ENCODE data around the gene MXD3. TPM values are rescaled to one million over a fixed set of nuclear protein-coding genes. Genes with fewer than 3 reads are reported as not detected.

Gene MXD3
- total and polyA plus RNA-seq, 2 donors (not counting 1 experiment from before 2014, with no cell fraction given): 1.8 to 6.6 TPM

DNA sequence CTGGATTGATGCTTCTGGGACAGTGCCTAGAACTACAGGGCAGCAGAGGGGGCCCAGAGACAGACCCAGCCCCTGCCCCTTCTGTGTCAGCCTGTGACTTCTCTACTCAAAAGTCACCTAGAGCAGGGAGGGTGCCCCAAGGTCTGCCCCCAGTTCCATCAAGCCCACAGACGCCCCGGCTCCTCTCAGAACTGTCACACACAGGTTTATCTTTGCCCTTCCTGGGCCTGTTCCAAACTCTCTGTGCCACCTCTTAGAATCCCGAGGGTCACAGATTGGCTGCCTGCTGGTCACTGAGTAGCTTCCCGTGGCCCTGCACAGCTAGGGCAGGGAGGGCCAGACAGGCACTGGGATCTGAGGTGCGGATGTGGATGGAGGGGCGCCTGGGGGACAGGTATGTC lies 47.8 kb upstream of the MXD3 start:
- H3K9me3 ChIP-seq (ENCODE audit: control insufficient read depth, insufficient read depth, low read depth, low read length): no peaks in the 10 kb centered on the region
- H3K4me3 ChIP-seq (replicated peaks in 1 of 4; ENCODE audit: control extremely low read depth in 1 of 4, insufficient read depth in 1 of 4, low read depth in 3 of 4, low read length in 4 of 4): no peak overlapping the region
- H4K20me1 ChIP-seq (ENCODE audit: control insufficient read depth, extremely low read depth, insufficient read depth, low read length): no peaks in the 10 kb centered on the region
- H2AFZ ChIP-seq (ENCODE audit: low read length): no peak overlapping the region
- no peak overlapping the region for H3K4me2 ChIP-seq (ENCODE audit: extremely low read depth, insufficient read depth, low read length)
- no peak for DNase-seq (ENCODE audit: low read depth in 2 of 2)
- TF ChIP-seq, protein P1, sequence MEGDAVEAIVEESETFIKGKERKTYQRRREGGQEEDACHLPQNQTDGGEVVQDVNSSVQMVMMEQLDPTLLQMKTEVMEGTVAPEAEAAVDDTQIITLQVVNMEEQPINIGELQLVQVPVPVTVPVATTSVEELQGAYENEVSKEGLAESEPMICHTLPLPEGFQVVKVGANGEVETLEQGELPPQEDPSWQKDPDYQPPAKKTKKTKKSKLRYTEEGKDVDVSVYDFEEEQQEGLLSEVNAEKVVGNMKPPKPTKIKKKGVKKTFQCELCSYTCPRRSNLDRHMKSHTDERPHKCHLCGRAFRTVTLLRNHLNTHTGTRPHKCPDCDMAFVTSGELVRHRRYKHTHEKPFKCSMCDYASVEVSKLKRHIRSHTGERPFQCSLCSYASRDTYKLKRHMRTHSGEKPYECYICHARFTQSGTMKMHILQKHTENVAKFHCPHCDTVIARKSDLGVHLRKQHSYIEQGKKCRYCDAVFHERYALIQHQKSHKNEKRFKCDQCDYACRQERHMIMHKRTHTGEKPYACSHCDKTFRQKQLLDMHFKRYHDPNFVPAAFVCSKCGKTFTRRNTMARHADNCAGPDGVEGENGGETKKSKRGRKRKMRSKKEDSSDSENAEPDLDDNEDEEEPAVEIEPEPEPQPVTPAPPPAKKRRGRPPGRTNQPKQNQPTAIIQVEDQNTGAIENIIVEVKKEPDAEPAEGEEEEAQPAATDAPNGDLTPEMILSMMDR (conservative IDR thresholded peaks at IDR 0.05 in 1 of 2, IDR thresholded peaks at IDR 0.05 in 1 of 2; ENCODE audit: low read depth in 1 of 2, low read length in 2 of 2): no peak
- TF ChIP-seq EZH2 (IDR thresholded peaks at IDR 0.05; ENCODE audit: low read length, missing control alignments): no peak
- H3K27me3 ChIP-seq (ENCODE audit: control insufficient read depth, insufficient read depth, low read length): peaks cover 17% of the 10 kb centered on the region
- H3K27ac ChIP-seq (ENCODE audit: insufficient read depth, low read length): no peak overlapping the region
- H3K9ac ChIP-seq (ENCODE audit: insufficient read depth, low read length): no peak overlapping the region
- no peaks in the 10 kb centered on the region for H3K4me1 ChIP-seq (ENCODE audit: control insufficient read depth, extremely low read depth, insufficient read depth, low read length)
- H3K36me3 ChIP-seq (ENCODE audit: control insufficient read depth, insufficient read depth, low read length): no peaks in the 10 kb centered on the region
- no peaks in the 10 kb centered on the region for H3K79me2 ChIP-seq (ENCODE audit: control insufficient read depth, insufficient read depth, low read length)

DNA sequence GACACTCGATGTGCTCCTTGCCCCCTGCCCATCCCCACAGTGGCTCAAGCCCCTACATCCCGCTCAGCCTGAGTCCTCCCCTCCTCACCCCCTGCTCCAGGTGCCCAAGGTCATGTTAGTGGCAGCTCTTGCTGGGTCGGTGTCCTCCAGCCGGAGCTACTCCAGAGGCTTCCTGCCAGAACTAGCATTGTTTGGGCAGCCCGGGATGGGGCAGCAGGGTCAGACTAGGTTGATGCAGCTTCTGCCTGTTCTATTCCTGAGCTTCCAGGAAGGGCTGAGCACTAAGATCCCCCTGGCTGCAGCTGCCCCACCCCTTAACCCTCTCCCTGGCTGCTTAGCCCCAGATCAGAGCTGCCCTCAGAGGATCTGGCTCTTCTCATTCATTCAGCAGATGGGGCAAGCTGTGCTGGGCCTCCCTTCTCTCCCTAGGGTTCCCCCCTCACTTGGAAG lies 46.7 kb upstream of the MXD3 start:
- Histone ChIP-seq H3K9me3 (ENCODE audit: control insufficient read depth, insufficient read depth, low read depth, low read length) (no peaks in the 10 kb centered on the region), H3K9ac (ENCODE audit: insufficient read depth, low read length) (no peak overlapping the region), H4K20me1 (ENCODE audit: control insufficient read depth, extremely low read depth, insufficient read depth, low read length) (no peaks in the 10 kb centered on the region), H3K4me2 (ENCODE audit: extremely low read depth, insufficient read depth, low read length) (no peak overlapping the region), H3K27me3 (ENCODE audit: control insufficient read depth, insufficient read depth, low read length) (peaks cover 17% of the 10 kb centered on the region), H3K36me3 (ENCODE audit: control insufficient read depth, insufficient read depth, low read length) (no peaks in the 10 kb centered on the region), H3K4me1 (ENCODE audit: control insufficient read depth, extremely low read depth, insufficient read depth, low read length) (no peaks in the 10 kb centered on the region), H2AFZ (ENCODE audit: low read length) (no peak overlapping the region), H3K4me3 (replicated peaks in 1 of 4; ENCODE audit: control extremely low read depth in 1 of 4, insufficient read depth in 1 of 4, low read depth in 3 of 4, low read length in 4 of 4) (no peak overlapping the region), H3K27ac (ENCODE audit: insufficient read depth, low read length) (no peak overlapping the region), H3K79me2 (ENCODE audit: control insufficient read depth, insufficient read depth, low read length) (no peaks in the 10 kb centered on the region)
- no peak for DNase-seq (ENCODE audit: low read depth in 2 of 2)
- TF ChIP-seq, protein P1 (conservative IDR thresholded peaks at IDR 0.05 in 1 of 2, IDR thresholded peaks at IDR 0.05 in 1 of 2; ENCODE audit: low read depth in 1 of 2, low read length in 2 of 2): no peak
- no peak for TF ChIP-seq EZH2 (IDR thresholded peaks at IDR 0.05; ENCODE audit: low read length, missing control alignments)

DNA sequence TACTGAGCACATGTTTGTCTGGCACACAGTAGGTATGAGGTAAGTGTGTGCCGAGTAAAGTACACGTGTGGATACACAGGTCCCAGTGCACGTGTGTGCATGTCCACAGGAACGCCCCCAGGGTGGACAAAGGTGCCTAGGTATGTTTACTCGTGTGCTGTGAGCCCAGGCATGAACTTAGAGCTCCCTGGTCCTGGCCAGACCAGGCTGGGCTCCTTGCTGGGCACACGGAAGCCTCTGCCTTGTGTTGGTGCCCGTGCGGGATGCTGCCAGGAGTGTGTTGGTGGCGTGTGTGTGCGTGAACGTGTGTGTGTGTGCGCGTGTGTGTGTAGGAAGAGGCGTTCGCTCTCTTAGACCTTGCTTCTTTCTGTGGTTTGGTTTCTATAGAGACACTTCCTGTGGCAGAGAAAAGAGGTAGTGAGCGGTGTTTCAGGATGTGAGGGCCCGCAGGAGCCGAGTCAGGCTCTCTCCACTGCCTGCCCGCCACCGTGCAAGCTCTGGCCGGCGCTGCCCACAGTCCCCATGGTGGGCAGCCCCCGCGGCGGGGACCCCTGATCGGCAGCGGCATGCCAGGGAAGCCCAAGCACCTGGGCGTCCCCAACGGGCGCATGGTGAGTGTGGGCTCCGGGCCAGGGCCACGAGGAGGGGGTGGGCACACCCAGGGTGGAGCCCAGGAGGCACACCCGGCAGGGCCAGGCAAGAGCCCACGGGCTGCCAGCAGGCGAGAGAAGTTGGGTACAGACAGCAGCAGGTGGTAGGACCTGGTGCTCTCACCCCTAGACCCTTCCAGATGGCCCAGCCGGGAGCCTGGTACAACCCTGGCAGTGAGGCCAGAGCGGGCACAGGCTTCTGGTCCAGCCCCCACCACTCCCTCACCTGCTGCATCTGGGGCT lies 46.0 kb upstream of the MXD3 start, which contains the start of gene RGS14:
Gene RGS14, plus strand, starts transcription at position 466 of the 893 bp plus-strand sequence. Its CDS starts 101 bp downstream, at position 567.
- H2AFZ ChIP-seq (ENCODE audit: low read length): no peak within 1 kb of the TSS
- no peaks in the 10 kb centered on the region for H3K9me3 ChIP-seq (ENCODE audit: control insufficient read depth, insufficient read depth, low read depth, low read length)
- H3K4me2 ChIP-seq (ENCODE audit: extremely low read depth, insufficient read depth, low read length): no peak within 1 kb of the TSS
- no peak within 1 kb of the TSS for H3K27ac ChIP-seq (ENCODE audit: insufficient read depth, low read length)
- H4K20me1 ChIP-seq (ENCODE audit: control insufficient read depth, extremely low read depth, insufficient read depth, low read length): no peaks in the 10 kb centered on the region
- DNase-seq (ENCODE audit: low read depth in 2 of 2): peak in 1 of 2 donors; percentile 64
- H3K4me3 ChIP-seq (replicated peaks in 1 of 4; ENCODE audit: control extremely low read depth in 1 of 4, insufficient read depth in 1 of 4, low read depth in 3 of 4, low read length in 4 of 4): no peak within 1 kb of the TSS
- TF ChIP-seq, protein P1 (conservative IDR thresholded peaks at IDR 0.05 in 1 of 2, IDR thresholded peaks at IDR 0.05 in 1 of 2; ENCODE audit: low read depth in 1 of 2, low read length in 2 of 2): no peak
- TF ChIP-seq EZH2 (IDR thresholded peaks at IDR 0.05; ENCODE audit: low read length, missing control alignments): no peak
- H3K4me1 ChIP-seq (ENCODE audit: control insufficient read depth, extremely low read depth, insufficient read depth, low read length): no peaks in the 10 kb centered on the region
- peaks cover 17% of the 10 kb centered on the region for H3K27me3 ChIP-seq (ENCODE audit: control insufficient read depth, insufficient read depth, low read length)
- no peaks in the 10 kb centered on the region for H3K79me2 ChIP-seq (ENCODE audit: control insufficient read depth, insufficient read depth, low read length)
- no peak within 1 kb of the TSS for H3K9ac ChIP-seq (ENCODE audit: insufficient read depth, low read length)
- no peaks in the 10 kb centered on the region for H3K36me3 ChIP-seq (ENCODE audit: control insufficient read depth, insufficient read depth, low read length)
